ENCODE data around the gene SNTA1. TPM values are rescaled to one million over a fixed set of nuclear protein-coding genes. Genes with fewer than 3 reads are reported as not detected.
A peak's percentile ranks its signal among the peaks of the same experiment; 100 is the strongest.

SNTA1 gene
- total and polyA plus RNA-seq, 2 of the 13 experiments (the other 11 are each of a cell fraction or from before 2014, with no cell fraction given): 16.4 to 18.3 TPM

DNA sequence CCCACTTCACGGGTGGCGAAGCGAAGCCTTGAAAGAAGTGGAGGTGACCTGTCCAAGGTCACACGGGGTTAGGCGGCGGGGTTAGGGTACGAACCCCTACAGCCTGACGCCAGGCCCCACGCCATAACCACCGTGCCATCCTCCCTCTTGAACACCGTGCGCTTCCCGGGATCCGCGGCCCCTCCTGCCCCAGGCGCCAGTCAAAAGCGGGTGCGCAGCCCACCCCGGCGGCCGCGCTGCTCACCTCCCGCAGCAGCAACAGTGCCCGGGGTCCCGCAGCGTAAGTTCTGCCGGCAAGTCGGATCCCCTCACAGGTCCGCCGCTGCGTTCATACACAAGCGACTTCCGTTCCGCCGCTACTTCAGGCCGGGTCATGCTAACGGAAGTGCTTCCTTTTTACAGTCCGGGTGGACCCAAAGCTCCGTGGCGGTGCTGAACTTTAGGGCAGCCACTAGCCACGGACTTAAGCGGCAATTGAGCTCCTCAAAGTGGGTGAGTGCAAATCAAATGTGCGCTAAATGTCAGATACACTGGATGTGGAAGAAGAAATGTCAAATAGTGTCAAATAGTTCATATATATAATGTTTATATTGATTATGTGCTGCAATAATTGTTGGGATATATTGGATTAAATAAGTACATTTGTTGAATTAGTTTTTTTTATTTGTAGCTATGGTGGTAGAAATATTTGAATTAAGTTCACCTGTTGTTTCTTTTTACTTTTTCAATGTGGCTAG, 42.2 kb downstream of the SNTA1 start, which contains the start of gene CDK5RAP1:
Gene CDK5RAP1 (minus strand): TSS at position 336 of the 737 bp plus-strand sequence. CDS start 4,455 bp downstream, outside the sequence.
- under 1% methylated on average over 33 of the region's 43 CpGs for WGBS (ENCODE audit: low lambda C conversion rate)
- Histone ChIP-seq H3K79me2 (ENCODE audit: insufficient read depth, low read length) (peaks cover 47% of the 10 kb centered on the region), H3K36me3 (replicated peaks in 1 of 2; ENCODE audit: control insufficient read depth in 1 of 2, insufficient read depth in 2 of 2, low read length in 2 of 2) (peaks cover 7 to 11% of the 10 kb centered on the region in 2 experiments), H3K4me1 (ENCODE audit: insufficient read depth, low read length) (peaks cover 26% of the 10 kb centered on the region), H2AFZ (ENCODE audit: low read length) (peak within 1 kb of the TSS; percentile 50), H3K27me3 (ENCODE audit: control insufficient read depth in 1 of 2, insufficient read depth in 2 of 2, low read length in 2 of 2) (peaks cover 0 to 3% of the 10 kb centered on the region in 2 experiments; a peak in 1 of 5 replicates), H3K4me2 (ENCODE audit: low read depth, low read length) (peak within 1 kb of the TSS; percentile 96), H4K20me1 (ENCODE audit: insufficient read depth, low read length) (no peaks in the 10 kb centered on the region), H3K9ac (ENCODE audit: insufficient read depth, low read depth, low read length) (peak within 1 kb of the TSS; percentile 86), H3K27ac (ENCODE audit: extremely low read length, insufficient read depth, low read length) (peak within 1 kb of the TSS; percentile 59), H3K4me3 (replicated peaks in 1 of 3; ENCODE audit: insufficient read depth in 1 of 3, low read depth in 2 of 3, low read length in 3 of 3) (peak within 1 kb of the TSS; percentile 84 to 96 (median 85)), H3K9me3 (ENCODE audit: low read length) (no peaks in the 10 kb centered on the region)
- FAIRE-seq: peak; percentile 90
- intact Hi-C loops (cut with micrococcal nuclease; ENCODE audit: unreplicated experiment) (loop anchor here (2.0 to 5.0 kb wide), 2 partner anchors 41 to 261 kb away; partner anchors contain the start of genes C20orf144 and SNTA1), in situ Hi-C loops (cut with HindIII; ENCODE audit: extremely low pct_ligation_motif_present, low pct_unique_long_range_greater_than_20kb) (no loop called here)
- peak; percentile 93 for DNase-seq (ENCODE audit: low spot score)
- peak; percentile 93 for ATAC-seq
- CTCF ChIA-PET (ENCODE audit: low intra/inter-chr PET ratio, low total read pairs): interaction anchor here (0.8 kb wide), 1 partner anchor 43 kb away, joined by 4 read pairs; no protein-coding TSS in a partner anchor
- POLR2A ChIA-PET: interaction anchor here (0.6 to 4.2 kb wide), 14 partner anchors 8 to 711 kb away, joined by 3 to 56 read pairs (median 4); partner anchors contain the start of genes CBFA2T2, CHMP4B, EIF2S2 and SNTA1
- BruUV-seq (replicated peaks): no TSS peak
- TF ChIP-seq NFE2L2 (IDR thresholded peaks at IDR 0.05; ENCODE audit: low read length) (no peak), PRDM4 (CRISPR knock-in tag; IDR thresholded peaks at IDR 0.05; ENCODE audit: borderline replicate concordance) (0 out of 2 replicates have a peak, but pooled peaks have one; percentile 50), HES4 (CRISPR knock-in tag; IDR thresholded peaks at IDR 0.05; ENCODE audit: borderline replicate concordance) (peak; percentile 72; the same call in 1 of the 2 replicates), BRF2 (CRISPR knock-in tag; IDR thresholded peaks at IDR 0.05) (peak; percentile 98), BATF2 (CRISPR knock-in tag; IDR thresholded peaks at IDR 0.05) (peak; percentile 88), NFE2 (CRISPR knock-in tag; IDR thresholded peaks at IDR 0.05) (no peak), ZSCAN20 (CRISPR knock-in tag; IDR thresholded peaks at IDR 0.05; ENCODE audit: borderline replicate concordance) (peak; percentile 69; the same call in 1 of the 2 replicates)
- TF ChIP-seq, protein P1, sequence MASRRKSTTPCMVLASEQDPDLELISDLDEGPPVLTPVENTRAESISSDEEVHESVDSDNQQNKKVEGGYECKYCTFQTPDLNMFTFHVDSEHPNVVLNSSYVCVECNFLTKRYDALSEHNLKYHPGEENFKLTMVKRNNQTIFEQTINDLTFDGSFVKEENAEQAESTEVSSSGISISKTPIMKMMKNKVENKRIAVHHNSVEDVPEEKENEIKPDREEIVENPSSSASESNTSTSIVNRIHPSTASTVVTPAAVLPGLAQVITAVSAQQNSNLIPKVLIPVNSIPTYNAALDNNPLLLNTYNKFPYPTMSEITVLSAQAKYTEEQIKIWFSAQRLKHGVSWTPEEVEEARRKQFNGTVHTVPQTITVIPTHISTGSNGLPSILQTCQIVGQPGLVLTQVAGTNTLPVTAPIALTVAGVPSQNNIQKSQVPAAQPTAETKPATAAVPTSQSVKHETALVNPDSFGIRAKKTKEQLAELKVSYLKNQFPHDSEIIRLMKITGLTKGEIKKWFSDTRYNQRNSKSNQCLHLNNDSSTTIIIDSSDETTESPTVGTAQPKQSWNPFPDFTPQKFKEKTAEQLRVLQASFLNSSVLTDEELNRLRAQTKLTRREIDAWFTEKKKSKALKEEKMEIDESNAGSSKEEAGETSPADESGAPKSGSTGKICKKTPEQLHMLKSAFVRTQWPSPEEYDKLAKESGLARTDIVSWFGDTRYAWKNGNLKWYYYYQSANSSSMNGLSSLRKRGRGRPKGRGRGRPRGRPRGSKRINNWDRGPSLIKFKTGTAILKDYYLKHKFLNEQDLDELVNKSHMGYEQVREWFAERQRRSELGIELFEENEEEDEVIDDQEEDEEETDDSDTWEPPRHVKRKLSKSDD (CRISPR knock-in tag; IDR thresholded peaks at IDR 0.05; ENCODE audit: low read depth): peak; percentile 90; the same call in 1 of the 2 replicates
- TF ChIP-seq, protein P2, sequence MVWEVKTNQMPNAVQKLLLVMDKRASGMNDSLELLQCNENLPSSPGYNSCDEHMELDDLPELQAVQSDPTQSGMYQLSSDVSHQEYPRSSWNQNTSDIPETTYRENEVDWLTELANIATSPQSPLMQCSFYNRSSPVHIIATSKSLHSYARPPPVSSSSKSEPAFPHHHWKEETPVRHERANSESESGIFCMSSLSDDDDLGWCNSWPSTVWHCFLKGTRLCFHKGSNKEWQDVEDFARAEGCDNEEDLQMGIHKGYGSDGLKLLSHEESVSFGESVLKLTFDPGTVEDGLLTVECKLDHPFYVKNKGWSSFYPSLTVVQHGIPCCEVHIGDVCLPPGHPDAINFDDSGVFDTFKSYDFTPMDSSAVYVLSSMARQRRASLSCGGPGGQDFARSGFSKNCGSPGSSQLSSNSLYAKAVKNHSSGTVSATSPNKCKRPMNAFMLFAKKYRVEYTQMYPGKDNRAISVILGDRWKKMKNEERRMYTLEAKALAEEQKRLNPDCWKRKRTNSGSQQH (CRISPR knock-in tag; IDR thresholded peaks at IDR 0.05; ENCODE audit: low read depth): peak; percentile 100
